Stimulated activated CD8-positive, alpha-beta memory T cell treated with anti-CD3 and anti-CD28 coated beads, Interleukin-4, amount 100 ng/mL, for 48 hours (primary cell): ENCODE measurements around the gene TARBP1.
"Not testable (repeated sequence)": the region's sequence is repeated elsewhere in the genome, so short reads cannot be mapped to it uniquely, and the experiment has no call there.

Experiments used
- DNase-seq: peaks from one replicate; pipeline ENCODE4 v3.0.0-alpha.2; 2020

The TARBP1 gene

DNA sequence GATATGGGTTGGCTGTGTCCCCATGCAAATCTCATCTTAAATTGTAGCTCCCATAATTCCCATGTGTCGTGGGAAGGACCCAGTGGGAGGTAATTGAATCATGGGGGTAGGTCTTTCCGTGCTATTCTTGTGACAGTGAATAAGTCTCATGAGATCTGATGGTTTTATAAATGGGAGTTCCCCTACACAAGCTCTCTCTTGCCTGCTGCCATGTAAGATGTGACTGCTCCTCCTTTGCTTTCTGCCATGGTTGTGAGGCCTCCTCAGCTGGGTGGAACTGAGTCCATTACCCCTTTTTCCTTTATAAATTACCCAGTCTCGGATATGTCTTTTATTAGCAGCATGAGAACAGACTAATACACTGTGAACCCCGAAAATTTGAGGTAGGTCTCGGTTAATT lies 25.3 kb upstream of the TARBP1 start:
- DNase-seq = not testable (repeated sequence)

DNA sequence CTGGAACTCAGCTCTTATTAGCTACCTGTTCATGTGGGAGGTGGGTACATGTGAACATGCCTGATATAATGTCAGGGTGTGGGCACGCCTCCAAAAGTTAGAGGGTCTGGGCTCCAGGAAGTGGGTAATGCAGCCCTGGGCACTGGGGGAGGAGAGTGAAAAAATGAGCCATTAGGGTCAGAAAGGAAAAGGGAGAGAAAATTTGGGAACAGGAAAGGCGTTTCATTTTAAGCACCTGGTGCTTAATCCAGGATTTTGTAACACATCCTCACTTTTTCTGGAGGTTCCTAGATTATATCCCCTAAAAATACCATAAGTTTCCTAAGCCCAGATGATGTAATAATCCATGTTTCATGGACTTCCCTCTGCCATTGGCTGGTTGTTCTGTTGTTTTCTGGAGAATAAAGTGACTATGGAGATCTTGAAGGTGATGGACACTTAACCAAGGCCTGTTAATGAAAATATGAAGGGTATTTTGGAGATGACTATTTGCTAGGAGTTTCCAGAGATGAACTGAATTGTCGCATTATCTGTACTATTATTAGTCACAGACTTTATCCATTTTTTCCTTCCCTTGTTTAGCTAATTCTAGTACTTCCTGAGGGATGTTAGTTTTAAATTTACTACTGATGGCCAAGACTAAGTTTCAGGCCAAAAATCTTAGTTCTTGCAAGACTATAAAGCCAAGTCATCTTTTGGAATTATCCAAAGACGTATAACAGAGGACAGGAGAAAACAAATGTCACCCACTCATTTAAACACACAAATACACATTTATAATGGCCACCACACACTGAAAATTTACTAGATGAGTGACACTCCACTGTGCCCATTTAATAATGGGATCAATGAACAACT lies 24.4 kb upstream of the TARBP1 start:
- DNase-seq = no peak

DNA sequence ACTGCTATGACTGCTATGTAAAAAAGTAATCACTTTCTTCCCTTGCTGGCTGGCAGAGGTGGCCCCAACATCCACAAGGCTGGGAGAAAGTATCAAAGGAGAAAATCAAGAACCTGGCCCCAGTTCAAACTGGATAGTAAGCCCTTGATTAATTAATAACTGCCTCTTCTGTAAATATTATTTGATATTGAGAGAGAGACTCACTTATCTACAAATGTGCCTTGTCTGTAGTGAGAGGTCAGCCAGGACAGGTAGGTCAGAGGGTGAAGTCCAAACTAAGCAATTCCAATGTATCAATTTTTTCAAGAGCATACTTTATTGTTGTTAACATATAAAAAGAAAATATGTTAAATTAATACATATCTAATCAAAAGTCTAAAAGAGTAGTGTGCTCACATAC lies 23.8 kb upstream of the TARBP1 start:
- no peak for DNase-seq

DNA sequence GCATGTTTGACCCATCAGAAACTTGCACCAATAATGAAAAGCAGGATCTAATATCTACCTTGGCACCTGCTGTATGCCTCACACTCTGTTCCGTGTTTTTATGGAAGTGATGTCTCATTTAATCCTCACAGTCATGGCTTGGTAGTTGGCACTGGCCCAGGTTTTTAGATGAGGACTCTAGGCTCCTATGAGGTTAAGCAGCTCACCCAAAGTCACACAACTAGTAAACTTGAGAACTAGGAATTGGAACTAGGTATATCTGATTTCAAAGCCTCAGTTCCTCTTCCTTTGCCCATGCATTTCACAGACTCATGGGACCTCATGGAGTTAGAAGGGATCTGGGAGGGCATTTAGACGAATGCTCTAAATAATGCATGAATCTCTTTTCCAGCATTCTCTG lies 21.3 kb upstream of the TARBP1 start:
- DNase-seq = peak; percentile 63

DNA sequence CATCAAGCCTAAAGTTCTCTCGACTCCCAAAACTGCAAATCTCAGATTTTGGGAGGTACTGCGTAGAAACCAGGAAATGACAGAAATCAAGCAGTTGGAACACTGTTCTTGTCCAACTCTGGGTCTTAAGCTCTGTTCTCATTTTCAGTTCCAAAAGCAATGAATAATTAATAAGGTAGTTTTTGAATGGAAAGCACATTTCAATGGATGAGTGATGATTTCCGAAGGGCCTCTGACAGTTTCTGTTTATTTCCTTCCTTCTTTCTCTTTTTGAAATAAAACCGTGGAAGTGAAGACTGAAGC lies 20.9 kb upstream of the TARBP1 start:
- no peak for DNase-seq

DNA sequence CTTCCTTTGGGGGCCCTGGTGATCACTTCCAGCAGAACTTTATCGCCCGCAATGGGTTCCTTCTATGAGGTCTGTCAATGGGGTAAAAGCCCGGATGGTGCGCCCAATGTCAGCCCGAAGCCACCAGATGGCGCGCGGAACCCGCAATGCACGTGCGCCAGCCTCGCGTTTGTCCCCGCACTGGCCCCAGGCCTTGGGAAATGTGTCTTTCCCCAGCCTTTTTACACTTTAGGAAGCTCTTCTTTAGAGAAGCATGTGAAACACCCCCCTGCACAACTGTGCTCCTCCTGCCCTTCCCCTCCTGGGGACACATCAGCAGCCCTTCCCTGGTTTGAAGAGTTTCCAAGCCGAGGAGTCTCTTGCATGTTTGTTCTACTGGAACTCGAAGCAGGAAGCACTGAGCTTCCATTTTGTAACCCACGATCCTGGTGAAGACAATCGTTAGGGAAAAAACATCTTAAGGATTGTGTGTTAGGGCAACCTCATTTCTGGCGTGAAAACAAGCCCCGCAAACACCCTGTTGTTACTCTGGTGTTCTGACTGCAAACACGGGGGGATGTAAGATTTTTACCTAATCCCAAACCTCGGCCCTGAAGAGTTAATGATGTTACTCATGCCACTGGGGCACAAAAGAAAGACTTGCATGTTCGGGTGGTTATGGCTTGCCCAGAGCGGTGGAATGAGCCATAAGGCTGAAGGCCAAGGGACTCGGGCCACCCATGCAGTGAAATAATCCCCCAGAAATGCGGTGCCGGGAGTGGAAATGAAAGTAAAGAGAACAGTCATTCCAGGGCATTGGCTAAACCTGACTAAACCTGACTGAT lies 20.4 kb upstream of the TARBP1 start:
- peak; percentile 93 for DNase-seq

DNA sequence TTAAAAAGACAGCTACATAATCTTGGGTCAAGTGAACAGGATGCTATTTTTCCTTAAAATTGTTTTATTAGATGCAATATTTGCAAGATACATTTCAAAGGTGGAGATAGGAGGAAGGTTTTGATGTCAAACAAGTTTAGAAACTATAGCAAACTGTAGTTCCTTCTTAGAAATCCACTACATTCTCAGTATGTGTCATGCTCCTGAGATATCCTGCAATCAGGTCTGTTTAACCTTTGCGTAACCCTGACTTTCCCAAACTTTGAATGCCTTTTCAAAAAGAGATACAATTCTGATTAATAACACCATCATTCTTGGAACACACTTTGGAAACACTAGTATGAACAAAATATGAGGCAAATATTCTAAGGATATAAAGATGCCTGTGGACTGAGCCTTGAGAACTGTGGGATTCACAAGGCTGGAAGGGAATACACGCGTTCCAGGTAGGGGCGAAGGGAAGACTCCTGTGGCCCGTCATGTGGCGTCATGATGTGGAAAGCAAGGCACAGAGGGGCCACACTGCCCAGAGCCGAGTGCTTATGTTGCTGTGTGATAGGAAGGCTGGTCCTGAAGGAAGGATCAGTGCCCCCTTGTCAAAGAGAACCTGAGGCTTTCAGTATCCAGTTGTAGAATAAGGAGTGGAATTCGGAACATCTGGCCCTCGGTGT lies 19.6 kb upstream of the TARBP1 start:
- no peak for DNase-seq

DNA sequence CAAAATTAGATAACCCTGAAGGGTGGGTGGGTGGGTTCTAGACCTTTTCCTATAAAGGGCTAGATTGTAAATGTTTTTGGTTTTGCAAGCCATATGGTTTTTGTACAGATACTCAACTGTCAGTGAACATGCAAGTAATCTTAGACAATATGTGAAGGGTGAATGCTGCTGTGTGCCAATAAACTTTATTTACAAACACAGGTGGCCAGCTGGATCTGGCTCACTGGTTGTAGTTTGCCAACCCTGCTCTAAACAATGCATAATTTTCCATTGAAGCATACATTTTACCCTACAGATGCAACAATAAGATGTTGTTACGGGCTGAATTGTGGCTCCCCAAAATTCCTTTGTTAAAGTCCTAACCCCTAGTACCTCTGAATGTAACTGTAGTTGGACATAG lies 18.6 kb upstream of the TARBP1 start:
- no peak for DNase-seq

DNA sequence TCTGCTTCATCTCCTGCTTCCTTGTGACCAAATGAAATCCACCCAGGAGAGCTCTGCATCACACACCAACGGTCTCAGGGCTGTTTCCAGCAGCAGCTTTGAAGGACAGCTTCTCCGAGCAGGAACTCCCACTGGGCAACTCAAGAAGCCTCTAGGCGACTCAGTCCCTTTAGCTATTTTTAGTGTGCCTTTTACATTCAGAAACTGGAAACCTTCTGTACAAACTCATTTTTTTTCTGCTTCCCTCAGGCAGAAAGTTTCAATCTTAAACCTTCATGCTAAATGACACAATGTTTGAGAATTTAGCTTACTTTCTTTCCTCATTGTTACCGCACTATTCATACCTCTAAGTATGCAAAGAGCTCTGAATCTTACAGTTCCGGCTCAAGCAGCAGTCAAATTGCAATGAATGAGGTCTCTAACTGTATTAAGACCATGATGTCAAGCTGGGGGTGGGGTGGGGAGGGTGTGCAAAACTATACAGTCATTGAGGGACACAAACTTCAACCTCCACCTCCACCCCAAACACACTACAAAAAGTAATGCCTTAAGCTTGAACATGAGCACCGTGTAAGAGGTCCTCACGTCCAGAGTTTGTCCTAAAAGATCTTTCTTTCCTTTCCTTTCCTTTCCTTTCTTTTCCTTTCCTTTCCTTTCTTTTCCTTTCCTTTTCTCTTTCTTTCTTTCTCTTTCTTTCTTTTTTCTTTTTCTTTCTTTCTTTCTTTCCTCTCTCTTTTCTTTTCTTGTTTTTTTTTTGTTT lies 16.4 kb upstream of the TARBP1 start:
- no peak for DNase-seq

DNA sequence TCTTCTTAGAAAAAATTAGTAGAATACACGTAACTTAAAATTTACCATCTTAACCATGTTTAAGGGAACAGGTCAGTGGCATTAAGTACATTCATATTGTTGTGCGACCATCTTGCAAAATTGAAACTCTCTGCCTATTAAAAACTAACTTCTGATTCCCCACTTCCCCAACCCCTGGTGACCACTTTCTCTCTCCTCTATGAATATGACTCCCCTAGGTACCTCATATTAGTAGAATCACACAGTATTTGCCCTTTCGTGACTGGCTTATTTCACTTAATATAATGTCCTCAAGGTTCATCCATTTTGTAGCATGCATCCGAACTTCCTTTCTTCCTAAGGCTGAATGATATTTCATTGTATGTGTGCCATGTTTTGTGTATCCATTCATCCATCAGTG lies 15.1 kb upstream of the TARBP1 start:
- no peak for DNase-seq

DNA sequence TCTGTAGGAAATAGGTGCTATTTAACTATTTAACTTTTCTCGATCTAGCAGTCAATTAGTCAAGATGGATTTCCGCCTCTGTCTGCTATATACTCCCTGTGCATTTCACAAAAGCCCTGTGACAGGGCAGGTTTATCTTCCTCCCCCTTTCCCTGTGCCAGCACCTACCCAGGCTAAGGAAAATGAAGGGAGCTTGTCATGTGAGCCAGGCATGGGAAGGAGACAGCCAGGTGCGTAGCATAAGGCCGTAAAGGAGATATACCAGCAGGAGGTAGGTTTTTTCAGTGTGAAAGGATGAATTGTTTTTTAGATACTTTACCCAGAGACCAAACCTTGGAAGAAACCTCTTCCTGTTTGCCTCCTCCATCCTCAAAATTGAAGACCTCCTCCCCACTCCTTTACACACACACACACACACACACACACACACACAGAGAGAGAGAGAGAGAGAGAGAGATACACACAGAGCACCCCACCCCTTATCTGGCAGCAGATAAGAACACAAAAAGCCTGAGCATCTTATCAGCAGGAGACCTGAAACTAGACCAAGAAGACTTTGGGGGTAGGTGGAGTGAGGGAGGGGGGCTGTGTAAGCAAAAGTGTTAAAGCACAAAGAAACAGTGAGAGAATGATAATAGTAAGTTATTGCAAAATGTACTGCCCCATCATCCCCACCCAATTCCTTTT lies 12.0 kb upstream of the TARBP1 start:
- no peak for DNase-seq

DNA sequence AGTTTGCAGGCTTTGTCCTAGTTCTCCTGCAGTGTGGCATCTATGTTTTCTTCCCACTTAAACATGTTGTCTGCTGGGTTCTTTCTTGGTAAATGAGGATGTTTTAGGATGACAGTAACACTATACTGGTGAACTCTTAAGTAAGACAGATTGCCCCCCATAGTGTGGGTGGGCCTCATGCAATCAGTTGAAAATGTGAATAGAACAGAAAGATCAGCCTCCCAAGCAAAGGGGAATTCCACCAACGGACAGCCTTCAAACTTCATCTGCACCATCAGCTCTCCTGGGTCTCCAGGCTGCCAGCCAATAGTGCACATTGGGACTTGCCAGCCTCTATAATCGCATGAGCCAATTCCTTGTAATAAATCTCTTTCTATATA lies 10.7 kb upstream of the TARBP1 start:
- DNase-seq = peak; percentile 37

DNA sequence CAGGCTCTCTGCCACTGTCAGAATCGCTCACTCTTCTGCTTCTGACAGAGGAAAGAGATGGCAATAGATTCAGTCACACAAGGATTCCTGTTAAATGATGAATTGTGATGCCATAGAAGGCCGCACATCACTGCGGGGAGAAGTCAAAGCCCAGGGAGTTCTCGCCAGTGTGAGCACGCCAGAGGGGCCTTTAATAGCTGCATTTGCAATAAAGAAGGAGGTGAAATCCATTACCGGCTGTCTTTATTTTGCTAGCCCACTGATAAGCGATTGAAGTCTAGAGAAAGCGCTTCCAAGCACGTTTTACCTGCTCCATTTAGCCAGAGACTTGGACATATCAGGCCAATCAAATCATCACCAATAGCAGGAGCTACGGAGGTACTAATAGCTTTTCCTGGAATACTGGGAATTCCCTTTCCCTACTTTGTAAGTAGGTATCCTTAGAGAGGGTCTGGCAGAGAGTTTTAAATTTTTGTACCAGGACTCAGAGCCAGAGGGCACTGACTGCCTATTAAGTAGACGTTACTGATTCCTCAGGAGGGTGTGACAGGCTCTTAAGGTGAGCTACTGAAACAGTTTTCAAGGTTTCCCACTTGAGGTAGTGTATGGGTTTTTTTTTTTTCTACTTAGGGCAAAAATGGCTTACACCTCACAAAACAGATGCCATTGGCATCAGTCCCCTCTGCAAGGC lies 10.2 kb upstream of the TARBP1 start:
- no peak for DNase-seq

DNA sequence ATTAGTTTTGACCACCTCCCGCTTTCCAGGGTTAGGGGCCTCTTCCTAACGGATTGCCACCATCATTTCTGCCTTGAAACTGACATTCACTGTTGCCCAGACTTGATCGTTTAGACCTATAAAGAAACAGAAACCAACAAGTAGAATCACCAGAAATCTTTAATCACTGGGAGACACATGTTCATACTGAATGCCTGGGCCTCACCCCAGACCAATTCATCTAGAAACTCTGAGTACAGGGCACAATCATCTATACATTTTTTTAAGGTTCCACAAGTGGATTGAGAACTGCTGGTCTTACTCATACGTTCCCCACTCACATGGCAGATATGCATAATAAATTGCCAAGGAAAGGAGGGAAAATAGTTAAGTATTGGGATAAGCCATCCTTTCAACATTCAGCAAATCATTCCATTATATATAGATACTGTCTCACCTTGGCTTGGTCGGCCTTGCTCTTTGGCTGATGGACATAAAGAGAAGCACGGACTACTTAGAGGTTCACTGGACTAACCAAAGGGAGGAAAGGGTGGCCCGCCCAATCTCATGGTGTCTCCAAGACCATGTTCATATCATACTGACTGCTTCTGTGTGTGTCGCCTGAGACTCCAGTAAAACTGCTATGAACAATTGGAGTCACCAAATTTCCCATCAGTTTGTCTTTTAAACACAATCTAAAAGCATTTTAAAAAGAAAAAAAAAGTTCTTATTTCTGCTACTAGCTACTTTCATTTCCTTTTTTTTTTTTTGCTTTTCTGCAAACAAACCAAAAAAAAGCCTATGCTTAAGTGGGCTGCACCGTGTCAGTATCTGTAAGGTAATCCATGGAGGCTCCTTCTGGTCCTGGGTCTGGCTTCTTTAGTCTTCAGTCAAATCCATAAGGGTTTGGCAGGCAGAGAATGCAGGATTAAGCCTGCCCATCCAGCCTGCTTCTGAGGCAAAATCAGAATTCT lies 9.4 kb upstream of the TARBP1 start:
- peak; percentile 53 for DNase-seq

DNA sequence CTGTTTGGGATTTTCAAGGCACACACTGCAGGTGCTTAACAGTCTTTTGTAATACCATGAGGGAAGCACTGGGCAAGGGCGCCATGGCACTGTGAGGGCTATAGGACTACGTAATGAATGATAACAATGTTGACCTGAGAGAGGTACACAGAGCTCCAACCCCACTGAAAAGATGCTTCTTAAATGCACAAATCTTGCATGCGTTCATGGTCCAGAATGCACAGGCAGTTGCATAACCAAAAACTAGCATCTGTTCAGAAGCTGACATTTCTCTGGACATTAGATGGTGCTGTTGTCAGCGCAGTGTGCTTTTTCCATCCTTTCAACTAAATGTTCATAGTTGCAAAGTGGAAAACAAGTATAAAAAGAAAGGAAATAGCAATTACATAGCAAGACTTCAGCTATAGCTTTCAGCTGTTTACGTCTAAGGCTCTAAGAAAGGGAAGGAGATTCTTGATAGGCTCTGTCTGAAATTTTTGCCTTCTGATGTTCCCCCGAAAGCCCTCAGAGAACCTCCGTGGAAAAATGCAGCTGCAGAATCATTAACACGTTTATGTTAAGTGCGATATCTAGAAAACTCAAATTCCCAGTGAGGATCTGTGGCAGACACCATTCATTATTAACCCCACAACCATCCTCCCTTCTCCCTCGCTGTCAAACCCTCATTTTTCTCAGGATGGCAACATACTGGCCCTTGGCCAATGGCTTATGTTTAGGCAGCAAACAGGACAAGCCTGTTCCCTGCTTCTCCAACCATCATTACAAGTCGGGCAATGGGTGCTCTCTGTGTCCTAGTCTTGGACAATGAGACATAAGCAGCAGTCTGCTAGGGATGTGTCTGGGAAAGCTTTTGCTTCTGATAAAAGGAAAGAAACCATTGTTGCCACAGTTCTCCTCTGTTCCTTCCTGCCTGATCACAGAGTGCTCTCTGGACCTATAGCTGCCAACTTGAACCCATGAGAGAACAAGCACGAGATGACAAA lies 8.2 kb upstream of the TARBP1 start:
- no peak for DNase-seq

DNA sequence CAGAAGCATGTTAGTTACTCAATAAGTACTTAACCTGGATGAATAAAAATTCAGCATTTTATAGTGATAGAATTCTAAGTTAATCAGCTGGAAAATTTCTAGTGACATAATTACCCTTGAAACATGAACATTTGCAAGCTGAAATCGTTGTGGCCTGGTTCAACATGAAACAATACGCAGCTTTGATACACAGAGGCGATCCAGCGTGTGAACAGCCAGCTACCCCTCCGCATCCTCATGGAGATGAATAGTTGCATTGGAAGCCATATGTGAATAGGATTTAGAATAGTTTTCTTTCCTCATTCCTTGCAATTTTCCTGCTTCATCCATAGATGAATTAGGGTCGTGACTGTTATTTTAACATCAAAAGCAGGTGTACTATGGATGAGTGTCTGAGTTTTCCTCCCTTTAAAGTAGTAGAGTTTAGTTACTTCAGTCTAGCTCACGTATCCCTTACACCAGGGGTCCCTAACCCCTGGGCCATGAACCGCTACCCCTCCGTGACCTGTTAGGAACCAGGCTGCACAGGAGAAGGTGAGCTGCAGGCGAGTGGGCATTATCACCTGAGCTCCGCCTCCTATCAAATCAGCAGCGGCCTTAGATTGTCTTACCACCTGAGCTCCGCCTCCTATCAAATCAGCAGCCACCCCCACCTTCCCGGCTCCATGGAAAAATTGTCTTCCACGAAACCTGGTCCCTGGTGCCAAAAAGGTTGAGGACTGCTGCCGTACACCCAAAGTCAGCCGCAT lies 6.2 kb upstream of the TARBP1 start:
- no peak for DNase-seq

DNA sequence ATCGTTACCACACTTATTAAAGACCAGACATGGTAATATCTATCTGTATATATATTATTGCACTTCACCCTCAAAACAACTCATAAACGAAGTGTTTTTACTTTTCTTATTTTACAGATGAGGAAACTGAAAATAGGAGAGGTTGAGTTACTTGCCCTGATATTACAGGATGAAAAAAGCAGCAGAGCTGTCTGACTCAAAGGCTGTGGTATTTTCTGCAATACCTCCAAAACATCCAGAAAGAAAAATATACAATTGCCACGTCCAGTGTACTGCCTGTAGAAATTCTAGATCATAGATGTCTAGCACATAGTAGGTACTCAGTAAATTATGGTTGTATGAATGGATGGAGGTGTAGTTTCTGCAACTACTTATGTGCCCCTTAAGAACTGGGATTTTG lies 5.2 kb upstream of the TARBP1 start:
- DNase-seq = no peak

DNA sequence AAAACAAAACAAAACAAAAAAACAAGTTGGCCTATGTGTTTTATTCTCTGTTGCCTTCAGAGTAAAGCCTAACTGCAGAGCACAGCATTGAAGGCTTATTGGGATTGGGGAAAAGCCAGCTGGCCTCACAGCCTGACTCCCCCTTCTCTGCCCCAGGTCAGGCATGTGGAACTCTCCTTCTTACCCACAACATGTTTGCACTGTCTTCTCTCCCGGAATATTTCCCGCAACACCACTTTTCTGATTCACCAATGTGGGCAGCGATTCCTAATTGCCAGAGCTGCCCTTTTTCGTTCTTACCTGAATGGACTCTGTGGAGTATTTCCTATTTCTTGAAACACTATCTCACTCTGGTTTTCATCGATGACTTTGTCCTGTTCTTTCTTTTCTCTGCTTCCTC lies 2.8 kb upstream of the TARBP1 start:
- no peak for DNase-seq

DNA sequence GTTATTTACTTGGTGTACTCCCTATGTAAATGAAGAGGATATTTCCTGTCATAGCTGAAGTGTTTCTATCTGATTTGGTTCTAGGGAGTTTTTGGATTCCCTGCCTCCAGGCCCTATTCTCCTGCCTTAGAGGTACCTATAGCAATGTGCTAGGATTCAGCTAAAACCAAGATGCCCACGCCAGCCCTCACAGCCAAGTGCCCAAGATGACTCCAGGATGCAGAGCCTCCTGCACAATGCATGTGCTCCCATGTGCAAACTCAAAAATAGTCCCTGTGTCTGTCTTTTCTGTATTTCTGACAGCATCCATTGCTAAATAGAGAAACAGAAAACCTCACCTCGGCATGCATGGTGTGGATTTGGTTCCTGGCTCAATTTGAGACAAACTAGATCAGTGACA lies 887 bp upstream of the TARBP1 start:
- DNase-seq = no peak
